Esophagus muscularis mucosa (tissue), 4 donors: ENCODE measurements around the gene TSHR. TPM values are rescaled to one million over a fixed set of nuclear protein-coding genes. Genes with fewer than 3 reads are reported as not detected.

Source experiments
- DNase-seq: peaks from one replicate; pipeline ENCODE4 v3.0.0-alpha.2; 2017; ENCODE audit errors: extremely low spot score
- H3K27ac ChIP-seq, 4 donors: fragments of 200-600 bp; sonication (generic); replicated peaks in 1 of 4; 1 replicate in 3 of 4; 2 replicates in 1 of 4; pipeline ENCODE4 v1.5.1; 2016 to 2019; ENCODE audit warnings: mild to moderate bottlenecking in 1 of 4
- H3K27me3 ChIP-seq, 4 donors: fragments of 200-600 bp; sonication (generic); one replicate each; pipeline versions ENCODE4 v1.5.1 to v1.6.0; 2016 to 2019
- H3K36me3 ChIP-seq, 4 donors: fragments of 200-600 bp; sonication (generic); one replicate each; pipeline ENCODE4 v1.5.1; 2016 to 2019
- H3K4me1 ChIP-seq, 4 donors: fragments of 200-600 bp; sonication (generic); one replicate each; pipeline ENCODE4 v1.5.1; 2016 to 2019
- H3K4me3 ChIP-seq, 4 donors: fragments of 200-600 bp; sonication (generic); 1 replicate in 2 of 4; 2 replicates in 2 of 4; pipeline ENCODE4 v1.5.1; 2016 to 2019; ENCODE audit warnings: mild to moderate bottlenecking in 4 of 4, moderate library complexity in 1 of 4
- H3K9me3 ChIP-seq, 4 donors: fragments of 200-600 bp; sonication (generic); 1 replicate in 3 of 4; 2 replicates in 1 of 4; pipeline ENCODE4 v1.5.1; 2016 to 2019
- CTCF ChIP-seq, 3 experiments: fragments of 200-600 bp in 2 of 3; fragments of 450-650 bp in 1 of 3; sonication (generic) in 2 of 3; IDR thresholded peaks; one replicate each; pipeline ENCODE4 v1.5.1; 2017 to 2019; ENCODE audit warnings: antibody characterized with exemption in 3 of 3, mild to moderate bottlenecking in 2 of 3, moderate library complexity in 1 of 3
- EP300 ChIP-seq: sonication (generic); formaldehyde crosslinking; IDR thresholded peaks from one replicate; pipeline ENCODE4 v1.6.1; 2017; ENCODE audit warnings: antibody characterized with exemption
- POLR2A ChIP-seq: fragments of 450-650 bp; IDR thresholded peaks from one replicate; pipeline ENCODE4 v1.6.1; 2017; ENCODE audit warnings: antibody characterized with exemption, moderate library complexity, mild to moderate bottlenecking, low read depth
- POLR2AphosphoS5 ChIP-seq, 2 donors: sonication (generic); formaldehyde crosslinking; IDR thresholded peaks; one replicate each; pipeline ENCODE4 v1.6.1; 2017; ENCODE audit warnings: antibody characterized with exemption in 2 of 2
- WGBS: methylation state at CpG from one replicate; pipeline ENCODE4 v1.1.5; 2018; 5-methylcytosine and 5-hydroxymethylcytosine counted together
- intact Hi-C: fragments of 100-400 bp; cut with DNase I; formaldehyde crosslinking; loops from one replicate; pipeline ENCODE4 v1.15.1; 2023
- total RNA-seq, 4 donors: library from RNA; depleted of rRNA; stranded (reverse); fragments of >200 nt; gene quantifications; one replicate each; pipeline versions ENCODE4 v1.1.0 to v1.2.1, GENCODE V29; 2016

The TSHR gene
- total RNA-seq, 4 donors from 2014 or later: 0.17 TPM; not detected in 3

DNA sequence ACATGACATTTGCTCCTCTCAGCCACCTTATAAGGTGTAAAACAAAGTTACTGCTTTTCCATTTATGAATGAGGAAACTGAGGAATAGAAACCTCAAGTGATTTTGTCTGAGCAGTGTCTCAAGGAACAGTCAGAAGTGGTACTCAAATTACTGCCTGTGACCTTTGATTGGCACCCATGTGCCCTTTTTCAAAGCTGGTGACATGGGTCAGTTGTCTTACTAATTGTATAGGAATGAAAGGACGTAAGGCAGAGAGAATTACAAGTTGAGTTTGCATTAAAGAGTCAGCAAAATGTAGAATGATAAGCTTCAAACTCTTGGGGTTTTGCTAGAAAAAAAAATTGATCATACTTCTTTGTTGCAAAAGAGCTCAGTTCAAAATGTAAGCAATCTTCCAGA is 136.2 kb downstream of the TSHR start:
- TF ChIP-seq POLR2AphosphoS5 (IDR thresholded peaks at IDR 0.05) (no peak), EP300 (no peak), POLR2A (no peak), CTCF (IDR thresholded peaks at IDR 0.05) (no peak)
- H3K4me3 ChIP-seq: no peak overlapping the region
- H3K9me3 ChIP-seq: no peaks in the 10 kb centered on the region
- DNase-seq: no peak
- no peak overlapping the region for H3K27ac ChIP-seq
- no peaks in the 10 kb centered on the region for H3K4me1 ChIP-seq
- WGBS: 77% methylated on average over 1 of the region's 1 CpG
- H3K36me3 ChIP-seq: no peaks in the 10 kb centered on the region
- intact Hi-C loops: no loop called here
- no peaks in the 10 kb centered on the region for H3K27me3 ChIP-seq

DNA sequence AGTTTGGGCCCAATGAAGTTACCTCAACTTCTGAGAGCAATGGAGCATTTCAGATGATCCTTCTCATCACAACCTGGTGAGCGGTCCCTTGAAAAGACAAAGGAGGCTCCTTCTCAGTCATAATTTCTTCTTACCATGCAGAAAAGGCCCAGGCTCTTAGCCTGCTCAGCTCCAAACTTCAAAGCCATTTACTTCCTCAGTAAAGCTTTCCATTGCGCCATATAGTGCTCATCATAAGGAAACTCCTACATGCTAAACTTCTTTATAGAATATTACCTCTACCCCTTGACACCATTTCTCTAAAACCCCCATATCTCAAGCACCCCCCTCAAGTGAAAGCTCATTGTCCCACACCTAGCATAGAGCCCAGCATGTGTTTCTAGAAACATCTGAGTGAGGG is 138.2 kb downstream of the TSHR start:
- no peak for DNase-seq
- no peak overlapping the region for H3K4me3 ChIP-seq
- intact Hi-C loops: no loop called here
- no peak overlapping the region for H3K27ac ChIP-seq
- no peaks in the 10 kb centered on the region for H3K9me3 ChIP-seq
- no peaks in the 10 kb centered on the region for H3K4me1 ChIP-seq
- H3K36me3 ChIP-seq: no peaks in the 10 kb centered on the region
- no peaks in the 10 kb centered on the region for H3K27me3 ChIP-seq
- TF ChIP-seq CTCF (IDR thresholded peaks at IDR 0.05): no peak
- TF ChIP-seq POLR2AphosphoS5 (IDR thresholded peaks at IDR 0.05): no peak
- TF ChIP-seq POLR2A: no peak
- TF ChIP-seq EP300: no peak
- WGBS: 86% methylated on average over 2 of the region's 2 CpGs

GRCh38 chr14:81095539-81095938 is 140.1 kb downstream of the TSHR start:
- DNase-seq: no peak
- intact Hi-C loops: no loop called here
- H3K4me1 ChIP-seq: no peaks in the 10 kb centered on the region
- H3K4me3 ChIP-seq: no peak overlapping the region
- WGBS: 92% methylated on average over 2 of the region's 2 CpGs
- no peaks in the 10 kb centered on the region for H3K36me3 ChIP-seq
- TF ChIP-seq POLR2A (no peak), POLR2AphosphoS5 (IDR thresholded peaks at IDR 0.05) (no peak), CTCF (IDR thresholded peaks at IDR 0.05) (no peak), EP300 (no peak)
- H3K27me3 ChIP-seq: no peaks in the 10 kb centered on the region
- no peak overlapping the region for H3K27ac ChIP-seq
- no peaks in the 10 kb centered on the region for H3K9me3 ChIP-seq

DNA sequence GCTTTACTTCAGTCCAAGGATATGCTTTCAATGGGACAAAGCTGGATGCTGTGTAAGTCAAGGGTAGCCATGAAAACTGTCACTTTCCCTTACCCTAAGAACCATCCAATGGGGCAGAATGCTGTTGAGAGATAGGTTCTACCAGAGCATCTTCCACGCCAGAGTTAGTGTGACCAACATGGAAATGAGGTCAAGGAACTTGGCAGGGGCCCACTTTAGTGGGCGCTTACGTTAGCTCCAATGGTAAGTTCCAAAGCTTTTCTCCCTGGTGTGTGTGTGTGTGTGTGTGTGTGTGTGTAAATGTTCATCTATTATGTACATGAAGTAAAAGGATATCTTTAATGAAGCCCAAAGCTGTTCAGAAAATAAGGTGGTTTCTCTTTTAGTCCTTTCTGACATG is 141.2 kb downstream of the TSHR start:
- 84% methylated on average over 3 of the region's 3 CpGs for WGBS
- no peaks in the 10 kb centered on the region for H3K4me1 ChIP-seq
- no peaks in the 10 kb centered on the region for H3K27me3 ChIP-seq
- no peak overlapping the region for H3K4me3 ChIP-seq
- H3K9me3 ChIP-seq: no peaks in the 10 kb centered on the region
- no peaks in the 10 kb centered on the region for H3K36me3 ChIP-seq
- no peak for DNase-seq
- intact Hi-C loops: no loop called here
- no peak overlapping the region for H3K27ac ChIP-seq
- TF ChIP-seq EP300 (no peak), CTCF (IDR thresholded peaks at IDR 0.05) (no peak), POLR2AphosphoS5 (IDR thresholded peaks at IDR 0.05) (no peak), POLR2A (no peak)

GRCh38 chr14:81102217-81102616 is 146.8 kb downstream of the TSHR start:
- no peak for TF ChIP-seq CTCF (IDR thresholded peaks at IDR 0.05)
- no peak for TF ChIP-seq POLR2A
- TF ChIP-seq POLR2AphosphoS5 (IDR thresholded peaks at IDR 0.05): no peak
- TF ChIP-seq EP300: no peak
- Histone ChIP-seq H3K4me3 (no peak overlapping the region), H3K4me1 (no peaks in the 10 kb centered on the region), H3K27ac (no peak overlapping the region), H3K36me3 (no peaks in the 10 kb centered on the region), H3K9me3 (no peaks in the 10 kb centered on the region), H3K27me3 (no peaks in the 10 kb centered on the region)
- intact Hi-C loops: no loop called here
- DNase-seq: no peak
- 95% methylated on average over 3 of the region's 3 CpGs for WGBS
